Thoracic aorta (tissue), 2 donors: Measurements from ENCODE around the gene RETREG2. TPM values are rescaled to one million over a fixed set of nuclear protein-coding genes. Genes with fewer than 3 reads are reported as not detected.

ENCODE experiments used
- total RNA-seq, 2 donors: library from RNA; depleted of rRNA; stranded (reverse); fragments of >200 nt; gene quantifications; one replicate each; pipeline versions ENCODE4 v1.1.0 to v1.2.3, GENCODE V29; 2016

The RETREG2 gene
- total RNA-seq, 2 donors from 2014 or later, result 43.8 to 58.6 TPM

Other genes starting within 250 kb of the RETREG2 start
- gene CDK5R2, start 218.6 kb upstream of the RETREG2 start, total RNA-seq, result not detected
- gene FEV, start 193.1 kb upstream of the RETREG2 start, total RNA-seq, result not detected
- not detected for gene CRYBA2, start 184.9 kb upstream of the RETREG2 start, total RNA-seq
- gene CFAP65, start 136.8 kb upstream of the RETREG2 start, total RNA-seq, result not detected
- gene IHH, start 117.4 kb upstream of the RETREG2 start, total RNA-seq, result 1 to 10 TPM in 1 of 2 donors, not detected in 1; 1.6 TPM
- 10 to 100 TPM; 10.3 to 14.5 TPM for gene NHEJ1, start 17.5 kb upstream of the RETREG2 start, total RNA-seq
- 1 to 10 TPM; 1.4 to 3.4 TPM for gene SLC23A3, start 8.2 kb upstream of the RETREG2 start, total RNA-seq
- 10 to 100 TPM; 31.9 to 51.0 TPM for gene CNPPD1, start 1.4 kb upstream of the RETREG2 start, total RNA-seq
- gene ZFAND2B, start 28.5 kb downstream of the RETREG2 start, total RNA-seq, result 10 to 100 TPM; 21.7 to 83.8 TPM
- 10 to 100 TPM; 12.7 to 26.0 TPM for gene ABCB6, start 40.7 kb downstream of the RETREG2 start, total RNA-seq
- 10 to 100 TPM; 39.4 to 60.4 TPM for gene ATG9A, start 51.4 kb downstream of the RETREG2 start, total RNA-seq
- 10 to 100 TPM; 69.7 to 72.6 TPM for gene ANKZF1, start 51.5 kb downstream of the RETREG2 start, total RNA-seq
- 10 to 100 TPM in 1 of 2 donors, 1 to 10 TPM in 1; 9.1 to 13.7 TPM for gene GLB1L, start 67.2 kb downstream of the RETREG2 start, total RNA-seq
- 10 to 100 TPM; 10.7 to 11.7 TPM for gene STK16, start 67.2 kb downstream of the RETREG2 start, total RNA-seq
- not detected for gene TUBA4B, start 75.0 kb downstream of the RETREG2 start, total RNA-seq
- 10 to 100 TPM; 20.4 to 84.6 TPM for gene TUBA4A, start 75.6 kb downstream of the RETREG2 start, total RNA-seq
- gene DNAJB2, start 101.1 kb downstream of the RETREG2 start, total RNA-seq, result 10 to 100 TPM; 56.9 to 61.2 TPM
- gene PTPRN, start 131.1 kb downstream of the RETREG2 start, total RNA-seq, result not detected
- not detected for gene RESP18, start 154.5 kb downstream of the RETREG2 start, total RNA-seq
- gene DNPEP, start 209.6 kb downstream of the RETREG2 start, total RNA-seq, result 10 to 100 TPM; 42.7 to 51.2 TPM
- 100 to 1,000 TPM; 146 to 302 TPM for gene DES, start 240.1 kb downstream of the RETREG2 start, total RNA-seq